Measurements from ENCODE around the gene ZNF500. TPM values are rescaled to one million over a fixed set of nuclear protein-coding genes. Genes with fewer than 3 reads are reported as not detected.
A peak's percentile ranks its signal among the peaks of the same experiment; 100 is the strongest.

The ZNF500 gene
- total RNA-seq: 1 to 10 TPM; 7.9 TPM
- long read RNA-seq, donor 1, full-length matches to known transcripts: 3 of 4 reads
- long read RNA-seq, donor 1, partial matches to known transcripts: 1 of 4 reads
- long read RNA-seq, donor 1, other reads (novel, unspliced or antisense): 0 of 4 reads
- long read RNA-seq, donor 2, transcript ZNF500-207 (1 exons, 2,397 nt): major isoform, 5 of 6 reads
- long read RNA-seq, donor 2, partial matches to known transcripts: 1 of 6 reads
- long read RNA-seq, donor 2, other reads (novel, unspliced or antisense): 0 of 6 reads

DNA sequence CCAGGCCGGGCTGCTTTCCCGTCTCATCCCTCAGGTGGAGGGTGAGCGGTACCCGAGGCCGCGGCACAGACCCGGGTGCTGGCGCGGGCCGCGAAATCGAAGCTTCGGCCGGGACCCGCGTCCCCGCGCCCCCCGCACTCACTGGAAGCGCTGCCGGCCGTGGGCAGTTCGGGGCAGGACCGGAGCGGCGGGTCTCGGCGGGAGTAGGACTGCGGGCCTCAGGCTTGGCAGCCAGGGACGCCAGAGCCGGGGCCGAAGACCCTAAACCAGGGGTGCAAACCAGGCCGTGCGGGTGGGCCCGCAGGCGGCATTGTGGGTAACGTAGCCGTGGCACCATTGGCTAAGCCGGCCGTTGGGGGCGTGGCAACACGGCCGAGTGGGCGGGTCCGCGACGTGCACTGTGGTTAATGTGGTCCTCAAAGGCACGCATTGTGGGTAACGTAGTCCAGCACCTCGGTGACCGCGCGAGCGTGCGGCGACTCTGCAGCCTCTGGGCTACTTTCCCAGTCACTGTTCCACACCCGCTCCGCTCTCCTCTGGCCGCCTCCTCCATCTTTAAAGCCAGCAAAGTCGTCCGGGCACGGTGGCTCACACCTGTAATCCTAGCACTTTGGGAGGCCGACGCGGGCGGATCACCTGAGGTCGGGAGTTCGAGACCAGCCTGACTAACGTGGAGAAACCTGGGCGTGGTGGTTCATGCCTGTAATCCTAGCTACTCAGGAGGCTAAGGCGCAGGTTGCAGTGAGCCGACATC, at the start of gene ZNF500:
Gene ZNF500 (minus strand): TSS at position 288 of the 754 bp plus-strand sequence. CDS start 1,184 bp downstream, outside the sequence.
- intact Hi-C loops (cut with DNase I): loop anchor here in 1 of 2 donors (10.0 kb wide), 1 partner anchor 178 kb away; no protein-coding TSS in a partner anchor
- DNase-seq (ENCODE audit: low spot score): peak; percentile 99

- intact Hi-C loops (cut with DNase I): no loop called here
- DNase-seq (ENCODE audit: low spot score): no peak
Observed at GRCh38 chr16:4814542-4815173, 47.7 kb upstream of the ZNF500 start.

DNA sequence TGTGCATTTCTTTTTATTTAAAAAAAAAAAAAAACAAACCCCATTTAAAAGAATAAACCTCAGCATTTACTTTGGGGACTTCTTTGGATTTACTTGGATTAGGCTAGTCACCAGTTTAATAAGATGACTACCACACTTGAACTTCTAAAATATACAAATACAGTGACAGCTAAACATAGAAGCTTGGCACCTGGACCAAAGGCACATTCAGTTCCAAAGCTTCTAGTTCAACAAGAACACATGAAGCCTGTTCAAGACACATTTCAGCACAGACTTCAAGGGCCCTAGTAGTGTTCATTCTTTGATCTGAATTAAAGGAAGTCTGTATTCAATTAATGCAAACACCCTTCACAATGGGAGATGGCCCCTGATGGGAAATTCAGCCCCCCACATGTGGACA, 47.1 kb upstream of the ZNF500 start:
- DNase-seq (ENCODE audit: low spot score): no peak
- intact Hi-C loops (cut with DNase I): no loop called here

GRCh38 chr16:4813251-4814003, 46.5 kb upstream of the ZNF500 start:
- intact Hi-C loops (cut with DNase I): no loop called here
- DNase-seq (ENCODE audit: low spot score): no peak

DNA sequence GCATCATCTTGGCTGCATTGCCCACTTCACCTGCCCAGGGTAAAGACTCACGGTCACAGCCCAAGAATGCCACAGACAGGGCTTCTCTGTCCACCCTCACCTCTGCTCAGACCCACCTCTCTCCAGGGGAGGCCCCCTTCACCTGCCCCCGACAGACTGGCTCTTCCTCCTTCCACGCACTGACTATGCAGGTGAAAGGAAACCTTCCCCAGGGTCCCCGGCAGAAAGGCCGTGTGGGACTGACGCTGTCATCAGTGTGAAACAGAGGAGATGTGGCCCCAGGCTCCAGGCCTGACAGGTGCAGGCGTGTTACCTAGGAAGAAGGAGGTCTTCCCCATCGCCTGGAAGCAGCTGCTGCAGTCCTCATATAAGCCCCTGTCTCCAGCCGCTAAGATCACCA, 44.8 kb upstream of the ZNF500 start:
- no peak for DNase-seq (ENCODE audit: low spot score)
- intact Hi-C loops (cut with DNase I): no loop called here

DNA sequence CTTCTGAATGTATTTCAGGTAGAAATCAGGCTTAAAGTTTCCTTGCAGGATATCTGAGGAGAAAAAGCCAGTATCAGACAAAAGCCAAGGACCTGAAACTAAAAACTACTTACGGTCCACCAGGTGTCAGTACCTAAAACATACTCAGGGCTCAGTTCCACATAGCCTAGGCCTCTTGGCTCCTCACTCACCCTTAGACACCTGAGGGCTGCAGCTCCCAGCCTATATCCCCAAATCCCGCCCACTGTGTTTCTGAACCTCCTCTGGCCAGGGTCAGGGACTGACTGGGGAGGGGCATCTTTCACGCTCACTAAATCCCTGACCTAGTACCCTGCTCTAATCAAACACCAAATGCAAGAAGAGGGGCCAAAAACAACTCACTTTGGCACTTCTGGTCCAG, 44.3 kb upstream of the ZNF500 start:
- no peak for DNase-seq (ENCODE audit: low spot score)
- intact Hi-C loops (cut with DNase I): no loop called here

DNA sequence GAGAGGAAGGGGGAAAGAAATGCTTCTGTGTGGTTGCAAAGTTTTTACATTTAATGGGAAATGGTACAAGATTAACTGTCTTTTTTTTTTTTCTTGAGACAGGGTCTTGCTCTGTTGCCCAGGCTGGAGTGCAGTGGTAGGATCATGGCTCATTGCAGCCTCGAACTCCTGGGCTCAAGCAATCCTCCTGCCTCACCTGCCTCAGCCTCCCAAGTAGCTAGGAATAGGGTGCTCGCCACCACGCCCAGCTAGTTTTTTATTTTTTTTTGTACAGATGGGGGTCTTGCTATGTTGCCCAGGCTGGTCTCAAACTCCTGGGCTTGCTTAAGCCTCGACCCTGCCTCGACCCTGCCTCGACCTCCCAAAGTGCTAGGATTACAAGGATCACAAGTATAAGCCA, 39.3 kb upstream of the ZNF500 start:
- no peak for DNase-seq (ENCODE audit: low spot score)

DNA sequence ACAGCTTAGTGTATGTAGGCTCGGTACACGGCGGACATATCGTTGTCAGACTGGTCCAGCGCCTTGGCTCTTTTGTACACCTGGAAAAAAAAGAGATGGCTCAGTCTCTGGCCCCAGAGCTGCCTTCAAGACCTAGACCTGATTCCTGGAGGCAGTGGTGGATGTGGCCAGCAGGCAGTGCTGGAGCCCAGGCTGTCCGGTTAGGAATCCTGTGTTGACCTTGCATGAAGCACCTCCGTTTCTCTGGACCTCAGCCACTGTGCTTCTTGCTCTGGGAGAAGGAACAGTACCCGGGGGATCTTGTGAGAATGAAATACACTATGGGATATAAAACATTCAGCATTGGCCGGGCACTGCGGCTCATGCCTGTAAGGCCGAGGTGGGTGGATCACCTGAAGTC, 38.3 kb upstream of the ZNF500 start:
- intact Hi-C loops (cut with DNase I): no loop called here
- no peak for DNase-seq (ENCODE audit: low spot score)

More for the DNA sequence above, 39.3 kb upstream of the ZNF500 start:
- intact Hi-C loops (cut with DNase I): no loop called here

DNA sequence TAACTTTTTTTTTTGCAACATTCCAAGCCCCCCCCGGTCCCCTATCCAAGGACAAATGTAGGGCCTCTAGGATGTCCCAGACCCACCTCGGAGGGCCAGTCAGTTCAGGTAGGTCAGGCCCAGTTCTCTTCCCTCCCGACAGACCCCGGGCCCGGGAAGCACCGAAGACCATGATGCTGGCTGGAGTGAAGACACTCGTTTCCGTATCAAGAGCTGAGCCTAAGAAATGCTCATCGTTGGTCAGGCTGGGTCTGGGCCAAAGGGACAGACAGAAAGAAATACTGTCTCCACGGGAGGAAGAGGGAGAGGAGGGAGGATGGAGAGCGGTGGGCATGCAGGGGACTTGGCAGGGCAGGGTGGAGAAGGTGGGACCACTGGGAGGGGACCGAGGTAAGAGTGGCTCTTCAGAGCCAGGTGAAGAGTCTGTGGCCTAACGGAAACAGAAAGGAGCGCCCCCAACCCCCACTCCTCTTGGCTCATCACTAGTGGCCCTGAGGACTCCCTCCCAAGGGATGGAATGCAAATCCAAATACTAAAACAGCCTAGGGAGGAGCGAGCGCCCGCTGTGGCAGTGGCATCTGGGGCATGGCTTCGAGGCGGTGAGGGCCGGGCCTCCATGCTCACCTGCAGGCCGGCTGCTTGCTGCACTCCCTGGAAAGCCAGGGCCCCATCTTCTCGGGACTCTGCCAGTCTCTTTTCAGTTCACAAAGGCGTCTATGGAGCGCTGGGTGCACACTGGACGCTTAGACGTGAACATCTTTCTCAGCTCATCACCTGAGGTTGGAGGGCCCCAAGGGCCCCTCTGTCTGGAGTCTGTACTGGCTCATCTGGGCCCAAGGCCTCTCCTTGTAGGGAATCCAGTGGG, 37.2 kb upstream of the ZNF500 start:
- no peak for DNase-seq (ENCODE audit: low spot score)
- intact Hi-C loops (cut with DNase I): no loop called here

DNA sequence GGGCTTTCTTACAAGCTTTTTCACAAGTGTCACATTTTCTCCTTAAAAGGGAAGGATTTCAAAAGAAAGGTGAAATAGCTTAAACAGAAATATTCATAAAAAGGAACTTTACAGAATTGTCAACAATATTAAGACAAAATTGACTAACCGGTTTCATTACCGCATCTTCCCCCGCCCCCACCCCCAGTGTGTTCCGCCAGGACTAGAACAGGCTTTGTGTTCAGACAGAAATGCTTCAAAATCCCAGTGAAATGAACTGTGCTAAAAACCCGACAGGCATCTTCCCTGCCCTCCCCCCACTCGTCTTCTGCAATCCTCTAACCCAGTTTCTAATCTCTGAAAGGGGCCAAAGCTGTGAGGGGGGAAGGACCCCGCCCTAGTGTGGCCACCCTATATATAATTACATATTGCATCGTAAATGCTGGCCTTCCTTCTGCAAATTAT, 36.5 kb upstream of the ZNF500 start:
- no peak for DNase-seq (ENCODE audit: low spot score)
- intact Hi-C loops (cut with DNase I): no loop called here

- intact Hi-C loops (cut with DNase I): no loop called here
Observed at GRCh38 chr16:4802659-4803287, 35.8 kb upstream of the ZNF500 start.

DNA sequence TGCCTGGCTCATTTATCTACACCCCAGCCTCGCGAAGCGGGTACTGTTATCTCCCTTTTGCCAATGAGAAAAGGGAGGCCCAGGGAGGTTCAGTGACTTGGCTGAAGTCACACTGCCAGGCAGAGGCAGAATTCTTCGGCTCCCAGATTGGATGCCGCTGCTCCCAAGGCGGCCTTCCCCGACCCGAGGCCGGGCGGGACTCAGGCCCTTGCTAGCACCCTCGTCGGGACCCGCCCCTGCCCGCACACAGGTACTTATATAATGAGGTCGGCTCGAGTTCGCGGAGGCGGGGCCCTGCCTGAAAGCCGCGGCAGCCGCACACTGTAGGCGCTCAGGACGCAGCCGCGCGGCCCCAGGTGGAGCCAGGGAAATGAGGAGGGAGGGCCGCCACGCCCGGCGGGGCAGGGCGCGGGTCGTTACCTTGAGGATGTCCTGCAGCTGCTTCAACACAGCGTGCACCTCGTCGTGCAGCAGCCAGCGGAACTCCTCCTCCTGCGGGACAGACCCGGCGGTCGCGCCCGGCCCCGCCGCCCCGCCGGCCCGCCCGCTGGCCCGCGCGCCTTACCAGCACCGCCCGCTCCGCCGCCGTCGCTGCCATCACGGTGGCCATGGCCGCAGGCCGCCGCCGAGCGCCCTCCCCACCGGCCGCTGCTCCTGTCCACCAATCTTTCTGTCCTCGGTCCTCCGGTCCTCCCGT, 35.1 kb upstream of the ZNF500 start, which contains the start of gene ROGDI:
Gene ROGDI (minus strand): TSS at position 672 of the 697 bp plus-strand sequence. CDS start 62 bp downstream, at position 610.
- DNase-seq (ENCODE audit: low spot score): peak; percentile 91
- intact Hi-C loops (cut with DNase I): no loop called here

More at GRCh38 chr16:4802659-4803287, 35.8 kb upstream of the ZNF500 start:
- peak; percentile 97 for DNase-seq (ENCODE audit: low spot score)

DNA sequence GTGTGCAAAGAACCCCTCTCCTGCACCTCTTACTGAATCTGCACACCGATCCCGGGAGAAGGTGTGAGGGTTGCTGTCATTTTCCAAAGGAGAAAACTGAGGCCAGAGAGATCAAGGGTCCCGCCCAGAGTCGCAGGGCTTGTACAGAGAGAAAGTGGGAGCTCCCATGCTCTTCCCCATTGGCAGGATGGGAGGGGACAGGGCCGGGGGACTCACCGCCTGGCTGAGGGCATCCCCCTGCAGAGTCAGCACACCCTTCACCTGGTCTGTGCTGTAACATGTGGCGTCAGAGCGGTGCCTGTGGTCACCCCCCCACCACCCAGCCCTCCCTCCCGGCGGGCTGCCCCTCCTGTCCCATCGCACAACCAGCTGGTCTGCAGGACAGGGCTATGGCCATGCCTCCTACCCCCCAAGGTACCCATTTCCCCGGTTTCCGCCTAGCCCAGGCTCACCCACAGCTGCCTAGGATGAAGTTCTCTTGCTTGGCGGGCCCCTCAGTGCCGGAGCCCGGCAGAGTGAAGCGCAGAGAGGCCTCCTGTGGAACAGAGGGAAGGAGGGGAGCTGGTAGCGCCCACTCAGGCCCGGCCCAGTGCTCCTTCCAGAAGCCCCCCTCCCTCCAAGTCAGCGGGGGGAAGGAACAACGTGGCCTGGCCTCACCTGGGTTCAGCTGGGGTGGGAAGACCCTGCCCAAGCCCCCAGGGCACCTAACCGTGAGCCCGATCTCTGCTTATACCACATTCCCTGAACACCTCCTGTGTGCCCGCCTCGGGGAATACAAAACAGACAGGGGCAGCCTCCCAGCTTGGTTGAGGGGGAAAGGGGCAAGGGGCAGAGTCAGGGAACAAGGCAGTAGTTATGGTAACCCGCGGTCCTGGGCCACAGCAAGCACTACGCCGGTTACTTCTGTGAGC, 34.3 kb upstream of the ZNF500 start:
- intact Hi-C loops (cut with DNase I): no loop called here
- no peak for DNase-seq (ENCODE audit: low spot score)

DNA sequence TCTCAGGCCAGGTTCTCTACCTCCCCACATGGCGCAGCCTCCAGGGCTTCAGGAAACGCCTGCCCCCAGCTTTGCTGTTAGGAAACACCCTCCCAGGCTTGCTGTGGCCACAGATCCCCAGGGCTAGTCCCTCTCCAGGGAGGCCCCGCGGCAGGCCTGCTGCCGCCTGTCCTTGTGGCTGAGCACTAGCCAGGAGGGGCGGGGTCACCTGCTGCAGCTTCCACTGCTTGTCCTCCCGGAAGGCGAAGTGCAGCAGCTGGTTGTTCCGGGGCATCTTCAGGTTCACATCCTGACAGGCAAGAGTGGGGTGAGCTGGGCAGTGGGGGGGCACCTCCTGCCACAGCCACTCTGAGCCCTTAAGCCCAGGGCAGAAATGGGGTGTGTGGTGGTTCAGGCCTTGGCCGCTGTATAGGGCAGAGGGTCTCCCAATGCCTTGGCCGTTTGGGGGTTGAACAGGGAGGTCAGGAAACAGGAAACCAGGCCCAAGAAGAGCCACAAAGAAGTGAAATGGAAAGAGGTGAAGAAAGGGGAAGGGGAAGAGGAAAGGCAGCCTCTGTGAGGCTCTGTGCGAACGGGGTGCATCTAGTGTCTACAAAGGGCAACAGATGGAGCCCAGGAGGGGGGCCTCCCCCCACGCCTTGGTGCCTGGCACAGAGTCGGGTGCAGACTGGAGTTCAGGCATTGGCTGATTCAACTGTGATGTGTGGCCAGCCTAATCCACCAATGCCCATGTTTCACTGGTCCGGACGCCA, 33.5 kb upstream of the ZNF500 start:
- intact Hi-C loops (cut with DNase I): no loop called here
- DNase-seq (ENCODE audit: low spot score): no peak

DNA sequence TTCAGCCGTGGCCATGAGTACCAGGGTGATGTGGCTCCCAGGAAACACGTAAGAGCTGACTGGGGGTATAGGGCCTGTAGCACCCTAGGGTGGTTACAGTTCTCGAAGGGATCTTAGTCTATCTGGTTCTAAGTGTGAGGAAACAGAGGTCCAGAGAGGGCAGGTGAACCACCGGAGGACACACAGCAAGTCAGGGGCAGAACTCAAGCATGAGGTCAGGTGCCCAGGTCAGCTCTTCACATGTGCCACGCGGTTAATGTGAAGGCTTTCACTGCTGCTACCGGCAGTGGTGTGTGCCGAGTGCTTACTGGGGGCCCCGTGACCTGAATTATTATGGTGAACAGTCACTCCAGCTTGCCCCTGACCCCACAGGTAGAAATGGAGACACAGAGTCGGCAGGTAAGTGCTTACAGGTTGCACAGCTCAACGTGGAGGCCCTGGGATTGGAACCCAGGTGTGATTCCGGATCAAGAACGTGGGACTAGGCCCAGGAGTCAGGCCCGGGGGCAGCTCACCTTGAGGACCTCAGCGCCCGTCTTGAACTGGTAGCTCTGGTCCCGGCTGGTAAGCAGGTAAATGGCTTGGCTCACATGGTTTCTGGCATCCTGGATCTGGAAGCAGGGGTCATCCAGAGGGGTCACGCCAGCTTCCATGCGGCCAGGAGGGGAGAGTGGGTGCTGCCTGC, 32.4 kb upstream of the ZNF500 start:
- intact Hi-C loops (cut with DNase I): no loop called here
- DNase-seq (ENCODE audit: low spot score): no peak
